Measurements from ENCODE around the gene WDR83. TPM values are rescaled to one million over a fixed set of nuclear protein-coding genes. Genes with fewer than 3 reads are reported as not detected.
A peak's percentile ranks its signal among the peaks of the same experiment; 100 is the strongest.

Gene WDR83
- total and polyA plus RNA-seq, 2 of the 4 experiments (the other 2 are of a cell fraction): 5.9 to 8.9 TPM

GRCh38 chr19:12722566-12723380, 56.2 kb downstream of the WDR83 start:
- peak overlapping the region; percentile 83 to 95 for H4K8ac ChIP-seq (ENCODE audit: low read depth in 2 of 2, low read length in 2 of 2)
- peak overlapping the region; percentile 99 for H2AK9ac ChIP-seq (replicated peaks; ENCODE audit: low read depth, low read length, poor library complexity)
- peak overlapping the region; percentile 88 for H3K4me2 ChIP-seq (ENCODE audit: low read depth, low read length)
- peaks cover 15 to 52% of the 10 kb centered on the region in 2 experiments; a peak in 3 of 4 replicates for H3K79me1 ChIP-seq (ENCODE audit: low read depth in 1 of 2, low read length in 2 of 2)
- 0% methylated on average over 10 of the region's 32 CpGs; no CpG with 5 or more reads in 1 of the 2 experiments for WGBS, 2 experiments (ENCODE audit: extremely low coverage in 2 of 2, insufficient read length in 1 of 2)
- intact Hi-C loops (cut with micrococcal nuclease) (loop anchor here (1.0 kb wide), 2 partner anchors 12 to 74 kb away; partner anchors contain the start of gene TRIR), in situ Hi-C loops (cut with MboI; ENCODE audit: low sequenced_read_pairs) (no loop called here), dilution Hi-C loops (cut with HindIII; ENCODE audit: low sequenced_read_pairs, unreplicated experiment) (no loop called here)
- no peaks in the 10 kb centered on the region for H3K27me3 ChIP-seq (ENCODE audit: control insufficient read depth, insufficient read depth, low read length)
- H3K14ac ChIP-seq (replicated peaks; ENCODE audit: low read depth, low read length): peak overlapping the region; percentile 79
- peak overlapping the region; percentile 85 for H3K27ac ChIP-seq (ENCODE audit: insufficient read depth, low read length)
- H3K9me3 ChIP-seq (ENCODE audit: control insufficient read depth, insufficient read depth, low read length): no peaks in the 10 kb centered on the region
- peak overlapping the region; percentile 85 for H3K4ac ChIP-seq (ENCODE audit: low read depth, low read length)
- peak overlapping the region; percentile 73 for H4K5ac ChIP-seq (ENCODE audit: low read depth, low read length)
- peaks cover 10% of the 10 kb centered on the region; the same call in 1 of the 2 replicates for H3K9me1 ChIP-seq (ENCODE audit: insufficient read depth, low read length)
- H2BK5ac ChIP-seq (ENCODE audit: low read depth, low read length, poor library complexity, severe bottlenecking): peak overlapping the region; percentile 95
- peak overlapping the region; percentile 91 for H3K56ac ChIP-seq (ENCODE audit: extremely low read depth, insufficient read depth, low read length)
- peak overlapping the region; percentile 80 for H2AK5ac ChIP-seq (ENCODE audit: low read depth, low read length)
- ChIA-PET CTCF (interaction anchor here (0.6 to 2.2 kb wide), 4 partner anchors 10 to 1078 kb away, joined by 3 to 8 read pairs (median 5); partner anchors contain the start of gene TRIR), POLR2A (ENCODE audit: unreplicated experiment) (interaction anchor here (0.5 to 0.8 kb wide), 3 partner anchors 11 to 105 kb away, joined by 4 to 8 read pairs (median 8); partner anchors contain the start of gene TRIR)
- H3K23ac ChIP-seq (ENCODE audit: low read depth, low read length): peak overlapping the region; percentile 95
- H3K9ac ChIP-seq (ENCODE audit: low read depth, low read length): peak overlapping the region; percentile 69
- DNase-seq (peak; percentile 99), ATAC-seq (ENCODE audit: low read depth) (peak; percentile 73)
- H3K18ac ChIP-seq (ENCODE audit: low read depth, low read length): no peak overlapping the region; the same call in 1 of the 2 replicates
- H4K91ac ChIP-seq (ENCODE audit: insufficient read depth, low read depth, low read length): peak overlapping the region; percentile 75
- peaks cover 9% of the 10 kb centered on the region for H3K36me3 ChIP-seq (ENCODE audit: control insufficient read depth, insufficient read depth, low read length)
- 0 out of 2 replicates have a peak, but pooled peaks cover 8% of the 10 kb centered on the region for H4K20me1 ChIP-seq (ENCODE audit: insufficient read depth, low read length)
- no peak overlapping the region for H2BK20ac ChIP-seq (ENCODE audit: low read depth, low read length)
- peak overlapping the region; percentile 35; the same call in 1 of the 2 replicates for H2BK120ac ChIP-seq (ENCODE audit: low read depth, low read length)
- no TSS peak for BruUV-seq (replicated peaks)
- H3K4me3 ChIP-seq (ENCODE audit: insufficient read depth, low read depth, low read length): peak overlapping the region; percentile 91
- H2BK15ac ChIP-seq (ENCODE audit: low read depth, low read length): peak overlapping the region; percentile 31; the same call in 1 of the 3 replicates
- peaks cover 4% of the 10 kb centered on the region for H3K4me1 ChIP-seq (ENCODE audit: control insufficient read depth, insufficient read depth, low read length)
- peak overlapping the region; percentile 94 for H2AFZ ChIP-seq (replicated peaks; ENCODE audit: low read length, poor library complexity)
- TF ChIP-seq BHLHE40 (IDR thresholded peaks at IDR 0.05; ENCODE audit: low read depth, low read length) (peak; percentile 98), RFX5 (IDR thresholded peaks at IDR 0.05; ENCODE audit: low read depth, low read length) (no peak), CHD1 (IDR thresholded peaks at IDR 0.05; ENCODE audit: low read depth, low read length) (no peak), MAFK (IDR thresholded peaks at IDR 0.05; ENCODE audit: low read depth, low read length) (peak; percentile 75), ELK1 (IDR thresholded peaks at IDR 0.05; ENCODE audit: borderline replicate concordance, low read depth, low read length) (no peak), CEBPB (IDR thresholded peaks at IDR 0.05; ENCODE audit: low read depth, low read length) (peak; percentile 87), POLR2A (IDR thresholded peaks at IDR 0.05; ENCODE audit: low read depth, low read length) (peak; percentile 56; the same call in 1 of the 2 replicates), FOS (IDR thresholded peaks at IDR 0.05; ENCODE audit: low read depth, low read length) (peak; percentile 44; the same call in 1 of the 2 replicates), MXI1 (IDR thresholded peaks at IDR 0.05; ENCODE audit: borderline replicate concordance, low read depth, low read length) (no peak), SMC3 (IDR thresholded peaks at IDR 0.05; ENCODE audit: low read depth, low read length) (no peak), MAZ (IDR thresholded peaks at IDR 0.05; ENCODE audit: borderline replicate concordance, low read depth, low read length) (no peak; the same call in 1 of the 2 replicates), CTCF (conservative IDR thresholded peaks at IDR 0.05; ENCODE audit: low read depth, low read length) (no peak), NFE2L2 (IDR thresholded peaks at IDR 0.05; ENCODE audit: low read depth, low read length) (no peak)
